ENCODE results near the gene OPCML. TPM values are rescaled to one million over a fixed set of nuclear protein-coding genes. Genes with fewer than 3 reads are reported as not detected.

Gene OPCML
- total RNA-seq, 2 donors from 2014 or later, result not detected

GRCh38 chr11:132973686-132974085, 558.6 kb downstream of the OPCML start:
- H3K9me3 ChIP-seq, result no peaks in the 10 kb centered on the region
- no peaks in the 10 kb centered on the region for H3K4me1 ChIP-seq (ENCODE audit: control insufficient read depth in 1 of 2, low read depth in 2 of 2)
- ATAC-seq (ENCODE audit: insufficient number of reproducible peaks, low FRiP score, low read depth) (no peak), DNase-seq (ENCODE audit: low spot score) (no peak)
- no peak overlapping the region for H3K4me3 ChIP-seq
- no peaks in the 10 kb centered on the region for H3K27me3 ChIP-seq (replicated peaks; ENCODE audit: insufficient read depth)
- no peaks in the 10 kb centered on the region for H3K36me3 ChIP-seq
- no peak for TF ChIP-seq CTCF (IDR thresholded peaks at IDR 0.05)
- no peak overlapping the region for H3K27ac ChIP-seq

GRCh38 chr11:132972565-132972964, 559.7 kb downstream of the OPCML start:
- Histone ChIP-seq H3K9me3 (no peaks in the 10 kb centered on the region), H3K4me1 (ENCODE audit: control insufficient read depth in 1 of 2, low read depth in 2 of 2) (no peaks in the 10 kb centered on the region), H3K4me3 (no peak overlapping the region), H3K27ac (no peak overlapping the region), H3K36me3 (no peaks in the 10 kb centered on the region), H3K27me3 (replicated peaks; ENCODE audit: insufficient read depth) (no peaks in the 10 kb centered on the region)
- no peak for TF ChIP-seq CTCF (IDR thresholded peaks at IDR 0.05)
- no peak for ATAC-seq (ENCODE audit: insufficient number of reproducible peaks, low FRiP score, low read depth)
- DNase-seq (ENCODE audit: low spot score), result no peak

- H3K4me3 ChIP-seq, result no peak overlapping the region
- H3K27ac ChIP-seq, result no peak overlapping the region
- no peaks in the 10 kb centered on the region for H3K36me3 ChIP-seq
- H3K4me1 ChIP-seq (ENCODE audit: control insufficient read depth in 1 of 2, low read depth in 2 of 2), result no peaks in the 10 kb centered on the region
- no peaks in the 10 kb centered on the region for H3K27me3 ChIP-seq (replicated peaks; ENCODE audit: insufficient read depth)
- TF ChIP-seq CTCF (IDR thresholded peaks at IDR 0.05), result no peak
- no peaks in the 10 kb centered on the region for H3K9me3 ChIP-seq
- DNase-seq (ENCODE audit: low spot score) (no peak), ATAC-seq (ENCODE audit: insufficient number of reproducible peaks, low FRiP score, low read depth) (no peak)
Observed at GRCh38 chr11:132971351-132971750, 561.0 kb downstream of the OPCML start.

- no peak for ATAC-seq (ENCODE audit: insufficient number of reproducible peaks, low FRiP score, low read depth)
- no peak for TF ChIP-seq CTCF (IDR thresholded peaks at IDR 0.05)
- H3K4me3 ChIP-seq, result no peak overlapping the region
- H3K36me3 ChIP-seq, result no peaks in the 10 kb centered on the region
- no peak for DNase-seq (ENCODE audit: low spot score)
- H3K27me3 ChIP-seq (replicated peaks; ENCODE audit: insufficient read depth), result no peaks in the 10 kb centered on the region
- no peak overlapping the region for H3K27ac ChIP-seq
- no peaks in the 10 kb centered on the region for H3K9me3 ChIP-seq
- H3K4me1 ChIP-seq (ENCODE audit: control insufficient read depth in 1 of 2, low read depth in 2 of 2), result no peaks in the 10 kb centered on the region
Observed at GRCh38 chr11:132969892-132970291, 562.4 kb downstream of the OPCML start.

- Histone ChIP-seq H3K27me3 (replicated peaks; ENCODE audit: insufficient read depth) (no peaks in the 10 kb centered on the region), H3K4me3 (no peak overlapping the region), H3K9me3 (no peaks in the 10 kb centered on the region), H3K36me3 (no peaks in the 10 kb centered on the region), H3K4me1 (ENCODE audit: control insufficient read depth in 1 of 2, low read depth in 2 of 2) (no peaks in the 10 kb centered on the region), H3K27ac (no peak overlapping the region)
- ATAC-seq (ENCODE audit: insufficient number of reproducible peaks, low FRiP score, low read depth), result no peak
- no peak for TF ChIP-seq CTCF (IDR thresholded peaks at IDR 0.05)
- DNase-seq (ENCODE audit: low spot score), result no peak
Observed at GRCh38 chr11:132962041-132962440, 570.3 kb downstream of the OPCML start.

Measured in thoracic aorta (tissue), 2 donors.